Measurements from ENCODE around the gene TRIM33.

DNA sequence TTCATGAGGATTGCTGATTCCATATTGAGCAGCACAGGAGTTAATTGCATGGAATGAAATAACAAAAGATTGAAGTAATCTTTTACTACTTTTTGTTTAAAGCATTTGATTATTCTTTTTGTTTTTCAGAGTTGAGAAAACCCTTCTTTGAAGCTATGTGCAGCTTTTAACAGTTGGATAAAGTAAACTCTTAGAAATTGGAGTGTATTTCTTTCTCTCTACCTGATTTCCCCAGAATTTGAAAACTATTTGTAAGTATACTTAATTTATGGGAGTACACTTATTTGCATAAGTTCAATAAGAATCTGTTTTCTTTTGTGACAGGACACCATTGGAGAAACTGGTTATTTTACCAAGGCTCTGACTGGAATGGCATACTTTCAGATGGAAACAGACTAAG is 133.6 kb downstream of the TRIM33 start:
- no peak for TF ChIP-seq CTCF (IDR thresholded peaks at IDR 0.05)
- TF ChIP-seq POLR2A (IDR thresholded peaks at IDR 0.05), result no peak

All from adrenal gland (tissue), 5 donors.